K562 (cell line): ENCODE results near the gene GNGT1. TPM values are rescaled to one million over a fixed set of nuclear protein-coding genes. Genes with fewer than 3 reads are reported as not detected.

ENCODE experiments used
- ATAC-seq: fragments of 200-7000 bp; cut with Tn5 transposase; 3 replicates; pipeline ENCODE4 v1.9.1; 2020; ENCODE audit warnings: moderate library complexity
- BruUV-seq: library from RNA; stranded (reverse); fragments of 400-500 nt; replicated peaks from 2 replicates; lab custom pipeline; 2021; lab: Mats Ljungman, UMichigan
- CTCF ChIA-PET: fragments of 300-600 bp; formaldehyde crosslinking; extraction: SDS; loops from one replicate; lab custom pipeline; 2021; ENCODE audit warnings: low intra/inter-chr PET ratio; lab: Yijun Ruan, JAX
- POLR2A ChIA-PET: fragments of 300-600, 350-650 bp; sonication (Branson Sonifier 250); formaldehyde crosslinking; extraction: SDS; loops from one replicate; lab custom pipeline; 2021; ENCODE audit warnings: antibody characterized with exemption, inconsistent platforms; lab: Yijun Ruan, JAX
- DNase-seq, 4 experiments: peaks; one replicate each; pipeline versions ENCODE4 v3.0.0 to v3.0.0-alpha.2; 2011 to 2018; ENCODE audit warnings: low spot score in 3 of 4, mixed read lengths in 3 of 4; ENCODE audit errors: extremely low read depth in 1 of 4
- FAIRE-seq: peaks from 2 replicates; lab custom pipeline; 2011; peaks lifted over from hg19 to GRCh38; lab: Jason Lieb, UNC
- H2AFZ ChIP-seq: 2 replicates; pipeline ENCODE4 v1.6.0; 2011; ENCODE audit warnings: low read depth, low read length, control low read depth, inconsistent platforms
- H3K27ac ChIP-seq: fragments of 200-600 bp; 3 replicates; pipeline ENCODE4 v1.8.0; 2011; ENCODE audit warnings: low read depth, mild to moderate bottlenecking, control low read depth, inconsistent platforms, low read length, moderate library complexity, mixed read lengths; ENCODE audit errors: extremely low read depth
- H3K27me3 ChIP-seq, 2 experiments: fragments of 300-600 bp in 1 of 2; 2 replicates in 1 of 2; 3 replicates in 1 of 2; pipeline versions ENCODE4 v1.6.0 to v1.8.0; 2011; ENCODE audit warnings: inconsistent platforms in 2 of 2, low read length in 2 of 2, mild to moderate bottlenecking in 1 of 2, mixed read lengths in 1 of 2, moderate library complexity in 1 of 2; ENCODE audit not compliant: control insufficient read depth in 2 of 2, insufficient read depth in 2 of 2
- H3K36me3 ChIP-seq: fragments of 300-600 bp; 3 replicates; pipeline ENCODE4 v1.8.0; 2011; ENCODE audit warnings: mild to moderate bottlenecking, low read length, inconsistent platforms; ENCODE audit not compliant: control insufficient read depth, insufficient read depth
- H3K4me1 ChIP-seq, 2 experiments: fragments of 200-600 bp in 1 of 2; replicated peaks in 1 of 2; 2 replicates in 1 of 2; 3 replicates in 1 of 2; pipeline versions ENCODE4 v1.5.1 to v1.8.0; 2011; ENCODE audit warnings: inconsistent platforms in 2 of 2, low read length in 2 of 2, mild to moderate bottlenecking in 1 of 2, mixed read lengths in 1 of 2, moderate library complexity in 1 of 2; ENCODE audit not compliant: control insufficient read depth in 2 of 2, insufficient read depth in 2 of 2
- H3K4me2 ChIP-seq: 2 replicates; pipeline ENCODE4 v1.6.1; 2011; ENCODE audit warnings: low read length, control low read depth, inconsistent platforms, mixed read lengths; ENCODE audit not compliant: insufficient read depth
- H3K4me3 ChIP-seq: fragments of 200-600 bp; sonication (generic), shearing (Covaris generic); 2 replicates; pipeline ENCODE4 v1.5.1; 2016; ENCODE audit warnings: control low read depth, inconsistent platforms
- H3K79me2 ChIP-seq: fragments of 200-600 bp; 3 replicates; pipeline ENCODE4 v1.8.0; 2011; ENCODE audit warnings: low read length, inconsistent platforms; ENCODE audit not compliant: control insufficient read depth, insufficient read depth
- H3K9ac ChIP-seq, 2 experiments: 2 replicates each; pipeline versions ENCODE4 v1.6.0 to v1.6.1; 2011; ENCODE audit warnings: low read depth in 2 of 2, low read length in 2 of 2, control low read depth in 1 of 2, inconsistent platforms in 1 of 2, mild to moderate bottlenecking in 1 of 2, mixed read lengths in 1 of 2; ENCODE audit not compliant: insufficient read depth in 1 of 2
- H3K9me1 ChIP-seq: one replicate; pipeline ENCODE4 v1.6.0; 2011; ENCODE audit warnings: inconsistent platforms, mild to moderate bottlenecking, low read length, moderate library complexity; ENCODE audit not compliant: control insufficient read depth, insufficient read depth
- H3K9me3 ChIP-seq: replicated peaks from 2 replicates; pipeline ENCODE4 v1.5.1; 2011; ENCODE audit warnings: low read depth, low read length, inconsistent platforms; ENCODE audit not compliant: control insufficient read depth, insufficient read depth
- H4K20me1 ChIP-seq: replicated peaks from 2 replicates; pipeline ENCODE4 v1.6.1; 2011; ENCODE audit warnings: low read length, inconsistent platforms, mixed read lengths; ENCODE audit not compliant: control insufficient read depth, insufficient read depth
- ADNP ChIP-seq: fragments of 200-800 bp; sonication (Bioruptor generic); IDR thresholded peaks from 2 replicates; pipeline ENCODE4 v1.6.1; 2016; ENCODE audit warnings: missing genetic modification characterization, missing compliant biosample characterization
- ATF7 ChIP-seq: fragments of 450-650 bp; IDR thresholded peaks from 2 replicates; pipeline ENCODE4 v1.7.1; 2014; ENCODE audit warnings: mild to moderate bottlenecking, moderate library complexity
- BRD9 ChIP-seq: fragments of 450-650 bp; IDR thresholded peaks from 2 replicates; pipeline ENCODE4 v1.6.1; 2018; ENCODE audit warnings: low read depth; ENCODE audit not compliant: partially characterized antibody
- CEBPB ChIP-seq: fragments of 450-650 bp; IDR thresholded peaks from 2 replicates; pipeline ENCODE4 v1.6.1; 2016; ENCODE audit warnings: missing genetic modification characterization, missing compliant biosample characterization
- CEBPG ChIP-seq, 3 experiments: fragments of 200-800 bp in 1 of 3; sonication (Bioruptor generic) in 1 of 3; sonication (generic) in 1 of 3; formaldehyde crosslinking in 1 of 3; IDR thresholded peaks in 2 of 3; conservative IDR thresholded peaks in 1 of 3; 2 replicates each; pipeline versions ENCODE4 v1.6.1 to v1.8.0; 2016 to 2022; ENCODE audit warnings: missing compliant biosample characterization in 2 of 3, missing genetic modification characterization in 2 of 3, mild to moderate bottlenecking in 1 of 3, missing genetic modification reagents in 1 of 3
- COPS2 ChIP-seq: fragments of 450-650 bp; conservative IDR thresholded peaks from 2 replicates; pipeline ENCODE4 v1.6.1; 2016; ENCODE audit warnings: mild to moderate bottlenecking, moderate library complexity
- E2F3 ChIP-seq: fragments of 250-450 bp; sonication (Bioruptor Pico); IDR thresholded peaks from 2 replicates; pipeline ENCODE4 v1.4.0; 2020; ENCODE audit warnings: mild to moderate bottlenecking
- ERF ChIP-seq: fragments of 450-650 bp; formaldehyde crosslinking; IDR thresholded peaks from 2 replicates; pipeline ENCODE4 v1.4.0; 2020; ENCODE audit warnings: mild to moderate bottlenecking, mixed read lengths
- ESRRB ChIP-seq: fragments of 250-450 bp; sonication (Bioruptor Pico); IDR thresholded peaks from 2 replicates; pipeline ENCODE4 v1.5.0; 2020; ENCODE audit warnings: mild to moderate bottlenecking, moderate library complexity, borderline replicate concordance
- FOXK2 ChIP-seq, 2 experiments: fragments of 450-650 bp; IDR thresholded peaks in 1 of 2; conservative IDR thresholded peaks in 1 of 2; 2 replicates each; pipeline ENCODE4 v1.6.1; 2016; ENCODE audit warnings: low read depth in 2 of 2, mild to moderate bottlenecking in 1 of 2
- HCFC1 ChIP-seq: IDR thresholded peaks from 2 replicates; pipeline ENCODE4 v1.6.1; 2012; ENCODE audit warnings: low read depth, low read length, improper control_type of control experiment
- MAFG ChIP-seq: fragments of 450-650 bp; conservative IDR thresholded peaks from 2 replicates; pipeline ENCODE4 v1.6.1; 2016; ENCODE audit warnings: missing genetic modification characterization, missing compliant biosample characterization
- RAD21 ChIP-seq, 2 experiments: fragments of 250-450 bp in 1 of 2; fragments of 450-650 bp in 1 of 2; sonication (Bioruptor Pico) in 1 of 2; formaldehyde crosslinking in 1 of 2; IDR thresholded peaks in 1 of 2; conservative IDR thresholded peaks in 1 of 2; 2 replicates each; pipeline versions ENCODE4 v1.4.0 to v1.8.0; 2020 to 2022; ENCODE audit warnings: mild to moderate bottlenecking in 2 of 2, moderate library complexity in 1 of 2
- RBM25 ChIP-seq: fragments of 200-400 bp; formaldehyde crosslinking; IDR thresholded peaks from 2 replicates; pipeline ENCODE4 v1.6.1; 2018; ENCODE audit warnings: low read length, low read depth, moderate library complexity; ENCODE audit not compliant: severe bottlenecking
- SRSF9 ChIP-seq: fragments of 200-400 bp; formaldehyde crosslinking; IDR thresholded peaks from 2 replicates; pipeline ENCODE4 v1.6.1; 2017; ENCODE audit warnings: low read depth, low read length, borderline replicate concordance
- TAF1 ChIP-seq: IDR thresholded peaks from 2 replicates; pipeline ENCODE4 v1.6.1; 2011; ENCODE audit warnings: mild to moderate bottlenecking, low read length, moderate library complexity; ENCODE audit not compliant: insufficient read depth, control insufficient read depth, severe bottlenecking; ENCODE audit errors: extremely low read depth
- TCF7 ChIP-seq: sonication (generic); IDR thresholded peaks from 2 replicates; pipeline ENCODE4 v1.6.1; 2016; ENCODE audit warnings: antibody characterized with exemption, borderline replicate concordance
- ZC3H8 ChIP-seq: fragments of 450-650 bp; IDR thresholded peaks from 2 replicates; pipeline ENCODE4 v1.6.1; 2017
- ZNF830 ChIP-seq: fragments of 250-450 bp; sonication (Bioruptor Pico); IDR thresholded peaks from 2 replicates; pipeline ENCODE4 v1.5.0; 2021; ENCODE audit warnings: mild to moderate bottlenecking
- WGBS: fragments of 100-300 bp; shearing (Covaris generic); methylation state at CpG from one replicate; pipeline ENCODE4 v1.1.6; 2016; ENCODE audit warnings: low coverage, mixed read lengths; ENCODE audit not compliant: insufficient coverage; ENCODE audit errors: missing lambda C conversion rate; 5-methylcytosine and 5-hydroxymethylcytosine counted together
- in situ Hi-C: fragments of 300-500 bp; cut with MboI; formaldehyde crosslinking; loops from 4 replicates; pipeline ENCODE4 v1.15.0; 2018; ENCODE audit warnings: inconsistent platforms, mixed read lengths
- intact Hi-C: fragments of 100-400 bp; cut with micrococcal nuclease; formaldehyde crosslinking; loops from 2 replicates; pipeline ENCODE4 v1.14.2; 2022
- polyA plus RNA-seq, 8 experiments: library from polyadenylated mRNA; depleted of rRNA in 4 of 8; stranded (reverse) in 5 of 8; unstranded in 3 of 8; fragments of >200 nt; fragmentation: Nextera tagmentation in 2 of 8; fragmentation: Illumina TruSeq in 1 of 8; extraction: Ambion mirVana in 2 of 8; extraction: Trizol in 1 of 8; gene quantifications; 2 replicates each; pipeline versions ENCODE4 v1.2.1 to v1.2.3, GENCODE V29; 2011 to 2014; ENCODE audit warnings: inconsistent platforms in 1 of 8, missing spikeins in 1 of 8
- total RNA-seq, 7 experiments: library from RNA; depleted of rRNA in 6 of 7; stranded (reverse); fragments of >200 nt in 6 of 7; fragmentation: Illumina TruSeq in 2 of 7; extraction: Trizol in 2 of 7; gene quantifications; 2 replicates each; pipeline versions ENCODE4 v1.2.1 to v1.2.3, GENCODE V29; 2011 to 2021; ENCODE audit warnings: low replicate concordance in 1 of 7

Gene GNGT1
- total and polyA plus RNA-seq, 9 of the 15 experiments (the other 6 are each of a cell fraction or from before 2014, with no cell fraction given), result 0.04 to 0.83 (median 0.51) TPM; not detected in 2

DNA sequence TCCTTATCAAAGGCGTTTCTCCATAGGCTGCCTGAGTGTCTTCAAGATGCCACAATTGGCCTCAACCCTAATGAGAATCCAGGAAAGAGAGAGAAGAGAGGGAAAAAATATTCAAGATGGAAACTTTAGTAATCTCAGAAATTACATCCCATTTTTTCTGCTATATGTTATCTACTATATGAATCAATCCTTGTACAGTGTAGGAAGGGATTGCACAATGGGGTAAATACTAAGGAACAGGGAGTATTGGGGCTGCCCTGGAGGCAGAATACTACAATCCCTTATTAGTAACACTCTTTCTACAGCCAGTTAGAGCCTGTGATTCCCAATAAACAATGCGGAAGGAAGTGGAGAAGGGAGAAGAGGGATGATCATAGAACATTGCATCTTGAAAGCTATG lies 43.7 kb upstream of the GNGT1 start:
- FAIRE-seq (no peak), ATAC-seq (no peak), DNase-seq (no peak)
- Histone ChIP-seq H2AFZ (no peak overlapping the region), H3K9me3 (no peaks in the 10 kb centered on the region), H3K4me2 (no peak overlapping the region), H3K9ac (no peak overlapping the region), H4K20me1 (no peaks in the 10 kb centered on the region), H3K9me1 (no peaks in the 10 kb centered on the region), H3K36me3 (no peaks in the 10 kb centered on the region), H3K79me2 (no peaks in the 10 kb centered on the region), H3K27ac (no peak overlapping the region), H3K4me3 (no peak overlapping the region), H3K4me1 (no peaks in the 10 kb centered on the region), H3K27me3 (no peaks in the 10 kb centered on the region; a peak in 2 of 5 replicates)
- WGBS, result 9% methylated on average over 2 of the region's 2 CpGs
- intact Hi-C loops (no loop called here), in situ Hi-C loops (no loop called here)
- no peak for TF ChIP-seq SRSF9
- no peak for TF ChIP-seq CEBPG (CRISPR knock-in tag; IDR thresholded peaks at IDR 0.05)
- peak; percentile 17 to 44; a peak in 2 of 4 replicates for TF ChIP-seq CEBPG (tag; conservative IDR thresholded peaks at IDR 0.05 in 1 of 2, IDR thresholded peaks at IDR 0.05 in 1 of 2)
- peak; percentile 59; the same call in 1 of the 2 replicates for TF ChIP-seq CEBPB (tag)
- ChIA-PET CTCF (no interaction called here), POLR2A (no interaction called here)
- no TSS peak for BruUV-seq

DNA sequence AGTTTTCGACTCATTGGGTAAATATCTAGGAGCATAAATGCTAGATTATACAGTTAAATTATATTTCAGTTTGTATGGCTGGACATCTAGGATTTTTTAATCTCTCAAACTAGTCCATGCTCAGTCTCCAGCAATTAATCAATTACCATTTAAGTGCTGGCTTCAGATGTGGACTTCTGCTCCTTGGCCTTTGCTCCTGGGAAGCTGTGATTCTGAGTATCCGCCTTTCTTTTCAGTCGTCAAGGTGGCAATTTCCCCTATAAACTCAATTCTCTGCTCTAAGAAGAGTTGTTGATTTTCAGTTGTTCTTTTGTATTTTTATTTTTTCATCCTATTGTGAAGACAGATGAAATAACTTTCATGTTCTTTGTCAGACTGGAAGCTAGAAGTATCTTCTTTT lies 39.5 kb upstream of the GNGT1 start:
- no peaks in the 10 kb centered on the region for H3K9me1 ChIP-seq
- CTCF ChIA-PET, result no interaction called here
- no peak overlapping the region for H3K9ac ChIP-seq
- DNase-seq, result no peak
- H3K9me3 ChIP-seq, result no peaks in the 10 kb centered on the region
- BruUV-seq, result no TSS peak
- H2AFZ ChIP-seq, result no peak overlapping the region
- H3K4me3 ChIP-seq, result no peak overlapping the region
- no peaks in the 10 kb centered on the region for H4K20me1 ChIP-seq
- 0% methylated on average over 3 of the region's 3 CpGs for WGBS
- POLR2A ChIA-PET, result no interaction called here
- H3K4me2 ChIP-seq, result no peak overlapping the region
- intact Hi-C loops, result no loop called here
- in situ Hi-C loops, result no loop called here
- no peaks in the 10 kb centered on the region for H3K79me2 ChIP-seq
- no peaks in the 10 kb centered on the region; a peak in 2 of 5 replicates for H3K27me3 ChIP-seq
- no peaks in the 10 kb centered on the region for H3K36me3 ChIP-seq
- no peak for FAIRE-seq
- no peak overlapping the region for H3K27ac ChIP-seq
- ATAC-seq, result no peak
- H3K4me1 ChIP-seq, result no peaks in the 10 kb centered on the region; a peak in 1 of 5 replicates
- TF ChIP-seq ESRRB (CRISPR knock-in tag) (no peak), ZC3H8 (no peak), MAFG (tag) (no peak), E2F3 (CRISPR knock-in tag) (no peak), ADNP (tag) (no peak), COPS2 (no peak), FOXK2 (conservative IDR thresholded peaks at IDR 0.05 in 1 of 2, IDR thresholded peaks at IDR 0.05 in 1 of 2; ENCODE audit: low read depth in 2 of 2) (no peak), BRD9 (no peak), RAD21 (CRISPR knock-in tag; conservative IDR thresholded peaks at IDR 0.05 in 1 of 2, IDR thresholded peaks at IDR 0.05 in 1 of 2) (no peak), ZNF830 (CRISPR knock-in tag) (no peak), HCFC1 (no peak), TAF1 (no peak), ATF7 (no peak), TCF7 (no peak), ERF (no peak), RBM25 (no peak)
